Measurements from ENCODE around the gene SLC7A10. TPM values are rescaled to one million over a fixed set of nuclear protein-coding genes. Genes with fewer than 3 reads are reported as not detected.
"Not testable (repeated sequence)": the region's sequence is repeated elsewhere in the genome, so short reads cannot be mapped to it uniquely, and the experiment has no call there.

Gene SLC7A10
- total RNA-seq, 1 donor from 2014 or later: not detected

DNA sequence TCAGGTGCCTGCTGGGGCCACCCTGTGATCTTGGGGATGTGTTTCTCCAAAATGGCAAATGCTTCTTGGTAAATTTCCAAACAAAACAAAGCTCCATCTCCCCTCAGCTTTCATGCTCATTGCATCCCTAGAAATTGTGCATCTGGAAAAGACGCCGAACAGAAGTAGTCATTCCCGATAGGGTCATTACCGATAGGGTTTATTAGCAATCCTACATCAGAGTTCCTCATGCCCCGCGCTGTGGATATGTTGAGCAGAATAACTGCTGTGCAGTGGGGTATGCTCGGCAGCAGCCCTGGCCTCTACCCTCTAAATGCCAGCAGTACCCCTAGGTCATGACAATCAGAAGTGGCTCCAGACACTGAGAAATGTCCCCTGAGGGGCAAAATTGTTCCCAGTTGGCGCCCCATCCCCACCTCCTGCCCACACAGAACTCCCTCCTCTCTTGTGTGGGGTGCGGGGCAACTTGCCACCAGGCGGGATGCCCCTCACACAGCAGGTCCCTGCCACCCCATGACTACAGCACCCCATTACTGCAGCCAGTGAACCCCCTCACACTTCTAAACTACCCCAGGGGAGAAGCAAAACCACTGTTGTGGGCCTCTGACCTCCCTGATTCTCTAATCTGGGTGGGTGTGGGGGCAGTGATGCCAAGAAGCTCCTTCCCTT lies 13.0 kb upstream of the SLC7A10 start:
- intact Hi-C loops (cut with micrococcal nuclease): no loop called here

DNA sequence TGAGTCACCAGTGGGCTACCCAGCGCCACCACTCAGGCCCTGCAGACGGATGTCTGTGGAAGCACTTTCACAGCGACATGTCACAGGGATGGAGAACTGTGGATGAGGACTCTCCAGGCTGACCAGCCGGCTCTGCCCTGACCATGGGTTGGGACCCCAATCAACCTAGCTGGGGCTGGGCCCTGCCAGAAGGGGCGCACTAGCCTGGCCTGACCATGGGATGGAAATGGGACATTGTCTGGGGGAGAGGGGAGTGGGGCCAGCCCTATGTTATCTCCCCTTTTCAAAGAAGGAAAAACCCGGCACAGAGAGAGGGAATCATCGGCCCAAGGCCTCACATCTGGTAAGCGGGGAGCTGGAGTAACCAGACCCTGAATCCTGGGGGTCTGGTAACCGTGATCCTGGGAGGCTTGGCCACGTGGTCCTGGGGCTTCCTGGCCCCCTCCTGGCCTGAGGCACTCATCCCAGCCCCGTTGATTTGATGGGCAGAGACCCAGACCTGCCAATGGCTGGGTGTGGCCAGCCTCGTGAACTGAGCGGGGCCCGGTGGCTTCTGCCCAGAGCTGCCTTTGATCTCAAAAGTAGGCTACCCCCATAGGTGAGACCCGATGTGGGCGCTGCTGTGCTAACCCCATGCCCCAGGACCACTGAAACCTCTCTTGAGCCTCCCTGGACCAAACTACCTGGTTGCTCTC lies 11.2 kb upstream of the SLC7A10 start:
- intact Hi-C loops (cut with micrococcal nuclease): no loop called here

- intact Hi-C loops (cut with micrococcal nuclease): loop anchor here (1.0 kb wide), 2 partner anchors 66 to 170 kb away; partner anchors contain the start of gene CEBPA
Measured at GRCh38 chr19:33235996-33236350, 10.3 kb upstream of the SLC7A10 start.

DNA sequence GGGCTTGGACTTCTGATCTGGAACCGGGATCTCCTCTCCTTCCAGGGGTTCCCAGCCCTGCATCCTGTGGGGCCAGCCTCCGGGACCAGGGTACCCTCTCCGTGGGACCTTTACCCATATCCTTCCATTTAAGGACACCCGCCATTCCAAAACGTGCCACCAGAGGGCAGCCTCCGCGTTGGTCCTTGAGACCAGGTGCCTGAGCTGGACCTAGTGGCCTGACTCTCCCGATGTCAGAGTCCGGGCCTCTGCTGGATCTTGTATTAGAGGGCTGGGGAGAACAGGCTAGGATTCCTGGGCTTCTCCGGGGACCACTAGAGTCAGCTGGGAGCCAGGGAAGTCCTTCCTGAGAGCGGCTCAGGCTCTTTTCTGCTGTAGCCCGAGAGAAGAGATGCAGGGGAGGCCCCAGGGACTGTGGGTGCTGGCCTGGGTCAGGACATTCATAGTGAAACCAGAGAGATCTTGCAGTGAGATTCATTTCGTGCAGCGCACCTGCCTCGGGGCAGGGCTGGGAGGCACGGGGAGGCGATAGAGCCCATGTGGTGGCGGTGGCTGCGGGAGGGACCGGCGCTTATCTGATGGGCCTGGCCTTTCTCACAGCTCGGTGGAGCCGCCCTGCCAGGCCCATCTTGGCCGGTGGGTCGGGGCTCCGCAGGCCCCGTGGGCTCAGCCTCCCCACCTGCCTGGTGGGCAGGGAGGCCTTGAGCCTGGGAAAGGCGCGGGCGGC lies 9.8 kb upstream of the SLC7A10 start:
- intact Hi-C loops (cut with micrococcal nuclease): loop anchor here (1.0 kb wide), 2 partner anchors 67 to 171 kb away; partner anchors contain the start of gene CEBPA

- intact Hi-C loops (cut with micrococcal nuclease): loop anchor here (1.0 kb wide), 2 partner anchors 68 to 172 kb away; partner anchors contain the start of gene CEBPA
Measured at GRCh38 chr19:33234736-33235135, 9.1 kb upstream of the SLC7A10 start.

DNA sequence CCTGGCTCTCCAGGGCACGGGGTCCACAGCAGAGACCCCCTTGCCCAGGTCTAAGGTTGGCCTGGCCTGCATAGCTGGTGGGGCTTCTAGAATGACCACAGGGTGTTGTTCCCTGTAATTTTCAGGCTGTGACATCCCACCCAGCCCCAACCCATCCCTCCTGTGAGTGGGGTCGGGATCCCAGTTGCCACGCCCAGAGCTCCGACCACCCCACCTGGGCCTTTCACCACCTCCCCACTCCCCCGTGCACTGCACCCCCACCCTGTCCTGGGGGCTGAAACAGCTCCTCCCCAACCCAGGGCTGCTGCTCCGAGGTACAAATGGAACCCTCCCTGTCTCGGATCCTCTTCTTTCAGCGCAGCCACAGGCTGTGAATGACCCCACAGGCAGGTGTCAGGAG lies 8.4 kb upstream of the SLC7A10 start:
- intact Hi-C loops (cut with micrococcal nuclease): no loop called here

GRCh38 chr19:33233056-33233873 lies 7.6 kb upstream of the SLC7A10 start:
- intact Hi-C loops (cut with micrococcal nuclease): no loop called here

DNA sequence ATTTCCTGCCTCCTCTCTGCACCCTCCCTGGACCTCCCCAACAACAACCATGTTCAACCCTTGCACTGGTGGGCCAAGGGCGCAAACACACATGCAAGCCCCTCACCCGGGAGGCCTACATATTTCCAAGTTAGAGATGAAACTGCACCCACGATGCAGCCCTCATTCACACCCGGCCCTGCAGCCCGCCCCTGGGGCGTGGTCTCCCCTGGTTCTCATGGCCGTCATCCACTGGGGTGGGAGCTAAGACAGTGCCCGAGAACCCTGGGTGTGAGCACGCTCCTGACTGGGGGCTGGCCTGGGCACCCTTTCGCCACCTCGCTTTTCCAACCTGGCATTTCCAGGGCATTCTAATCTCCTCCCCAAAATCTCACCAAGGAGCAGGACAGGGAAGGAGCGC lies 7.0 kb upstream of the SLC7A10 start:
- intact Hi-C loops (cut with micrococcal nuclease): no loop called here

DNA sequence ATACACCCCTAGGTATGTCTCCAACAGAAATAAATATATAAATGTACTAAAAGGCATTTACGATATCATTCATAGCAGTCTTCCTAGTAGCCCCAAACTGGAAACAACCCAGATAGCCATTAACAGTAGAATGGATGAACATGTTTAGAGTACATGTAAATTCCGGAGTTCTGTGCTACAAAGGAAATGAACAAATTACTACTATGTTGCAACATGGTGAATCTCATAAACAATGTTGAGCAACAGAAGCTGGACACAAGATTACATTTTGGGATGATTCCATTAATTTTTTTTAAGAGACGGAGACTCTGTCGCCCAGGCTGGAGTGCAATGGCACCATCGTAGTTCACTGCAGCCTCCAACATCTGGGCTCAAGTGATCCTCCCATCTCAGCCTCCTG lies 5.9 kb upstream of the SLC7A10 start:
- intact Hi-C loops (cut with micrococcal nuclease): no loop called here

GRCh38 chr19:33229962-33230361 lies 4.3 kb upstream of the SLC7A10 start:
- intact Hi-C loops (cut with micrococcal nuclease): no loop called here

DNA sequence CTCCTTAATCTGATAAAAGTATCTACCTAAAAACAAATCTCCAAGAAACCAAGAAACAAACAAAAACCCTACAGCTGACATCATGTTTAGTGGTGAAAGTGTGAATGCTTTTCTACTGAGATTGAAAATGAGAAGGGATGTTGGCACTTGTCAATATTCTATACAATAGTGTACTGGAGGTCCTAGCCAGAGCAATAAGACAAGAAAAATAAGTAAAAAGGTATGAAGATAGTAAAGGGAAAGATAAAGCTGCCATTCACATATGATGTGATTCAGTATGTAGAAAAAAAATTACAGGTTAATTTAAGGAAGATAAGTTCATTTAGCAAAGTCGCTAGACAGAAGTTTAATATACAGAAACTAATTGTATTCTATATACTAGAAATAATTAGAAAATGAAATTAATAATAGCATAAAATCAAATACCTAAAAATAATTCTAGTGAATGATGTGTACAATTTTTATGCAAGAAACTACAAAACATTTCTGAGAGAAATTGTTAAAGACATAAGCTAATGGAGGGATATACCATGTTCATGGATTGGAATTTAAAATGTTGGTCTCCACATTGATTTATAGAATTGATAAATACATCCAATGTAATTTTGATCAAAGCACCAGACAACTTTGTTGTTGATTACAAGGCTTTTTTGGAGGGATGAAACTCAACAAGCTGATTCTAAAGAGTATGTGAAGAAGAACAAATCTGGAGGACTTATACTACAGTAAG lies 2.4 kb upstream of the SLC7A10 start:
- intact Hi-C loops (cut with micrococcal nuclease): no loop called here

DNA sequence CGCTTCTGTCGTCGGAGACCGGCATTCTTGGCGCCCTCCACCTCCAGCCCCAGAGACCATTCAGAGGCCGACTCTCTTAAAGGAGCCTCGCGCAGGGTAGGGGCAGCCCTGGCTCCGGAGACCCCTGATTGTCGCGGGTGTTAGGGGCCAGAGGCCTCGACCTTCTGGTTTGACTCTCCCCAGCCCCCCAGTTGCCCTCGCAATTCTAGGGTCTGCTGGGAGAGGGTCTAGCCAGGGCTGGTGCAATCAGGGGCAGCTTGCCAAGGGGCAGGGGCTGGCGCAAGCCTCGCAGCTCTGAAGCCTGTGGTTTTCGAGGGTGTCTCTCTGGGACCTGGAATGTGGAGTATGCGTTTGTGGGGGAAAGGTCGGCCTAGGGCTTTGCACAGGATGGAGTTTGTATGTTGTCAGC lies 1.6 kb upstream of the SLC7A10 start:
- intact Hi-C loops (cut with micrococcal nuclease): no loop called here

DNA sequence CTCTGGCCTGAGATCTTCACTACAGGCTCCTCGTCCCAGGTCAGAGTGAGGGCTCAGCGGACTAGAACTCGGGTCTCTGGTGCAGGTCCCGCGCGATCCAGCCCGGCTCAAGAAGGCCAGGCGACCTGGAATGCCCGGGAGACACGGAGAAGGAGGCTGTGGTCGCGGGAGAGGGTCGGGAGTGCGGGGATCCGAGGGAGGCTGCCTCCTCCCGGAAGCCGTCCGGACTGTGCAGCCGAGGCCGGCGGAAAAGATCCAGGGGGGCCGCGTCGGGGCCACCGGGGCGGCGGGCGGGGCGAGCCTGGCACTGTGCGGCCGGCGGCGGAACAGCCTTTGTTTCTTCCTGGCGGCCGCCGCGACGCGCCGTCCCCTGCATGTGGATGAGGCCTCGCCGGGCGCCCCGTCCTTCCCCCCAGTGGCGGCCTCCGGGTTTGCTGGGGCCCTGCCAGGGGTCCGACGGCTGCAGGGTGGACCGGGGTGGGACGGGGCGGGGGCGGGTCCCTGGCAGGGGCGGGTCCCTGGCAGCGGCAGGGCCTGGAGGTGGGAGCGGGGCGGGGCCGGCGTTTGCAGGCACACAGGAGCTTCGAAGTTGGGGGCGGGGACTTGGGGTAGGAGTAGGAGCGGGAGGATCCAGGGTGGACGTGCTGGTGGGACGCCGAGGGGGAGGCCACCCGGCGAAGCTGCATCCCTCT lies 1.0 kb upstream of the SLC7A10 start:
- intact Hi-C loops (cut with micrococcal nuclease): no loop called here

DNA sequence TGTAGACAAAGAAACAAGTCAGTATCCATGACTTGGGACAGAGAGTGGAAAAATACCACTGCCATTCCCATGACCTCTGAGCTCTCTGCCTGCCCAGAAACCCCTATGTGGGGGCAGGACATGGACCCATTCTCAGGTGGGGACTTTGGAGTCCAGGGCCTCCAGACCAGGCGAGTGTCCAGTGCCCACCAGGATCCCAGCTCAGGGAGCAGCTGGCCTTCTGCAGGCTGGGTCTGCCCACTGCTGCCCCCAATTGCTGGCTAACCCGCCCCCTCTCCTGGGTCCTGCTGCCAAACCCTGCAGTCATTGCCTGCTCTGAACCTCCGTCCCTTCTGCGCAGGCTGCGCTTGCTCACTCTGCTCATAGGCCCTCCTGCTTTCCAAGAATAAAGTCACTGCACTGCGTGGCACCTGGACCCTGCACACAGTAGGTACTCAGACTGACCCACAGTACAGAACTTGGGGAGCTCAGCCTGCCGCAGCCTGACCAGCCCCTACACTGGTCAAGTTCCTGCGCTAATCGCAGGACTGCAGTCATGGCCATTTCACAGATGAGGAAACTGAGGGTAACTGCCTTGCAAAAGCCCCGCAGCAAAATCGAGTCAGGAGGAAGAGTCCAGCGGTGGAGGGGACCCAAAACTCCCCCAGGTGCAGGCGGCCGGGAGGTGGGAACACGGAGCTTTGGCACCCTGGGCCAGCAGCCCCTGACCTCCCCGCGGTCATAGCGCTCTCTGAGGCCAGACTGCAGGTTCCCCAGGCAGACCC lies 774 bp downstream of the SLC7A10 start:
- intact Hi-C loops (cut with micrococcal nuclease): no loop called here

DNA sequence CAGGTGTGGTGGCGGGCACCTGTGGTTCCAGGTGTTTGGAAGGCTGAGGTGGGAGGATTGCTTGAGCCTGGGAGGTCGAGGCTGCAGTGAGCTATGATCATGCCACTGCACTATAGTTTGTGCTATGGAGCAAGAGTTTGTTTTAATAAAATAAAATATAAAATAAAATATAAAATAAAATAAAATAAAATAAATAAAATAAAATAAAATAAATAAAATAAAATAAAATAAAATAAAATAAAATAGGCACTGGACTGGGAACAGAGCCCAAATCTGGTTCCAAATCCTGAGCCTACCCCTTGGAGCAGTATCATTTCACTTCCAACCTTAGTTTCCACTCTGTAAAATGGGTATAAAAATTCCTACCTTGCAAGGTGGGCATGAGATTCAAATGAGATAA lies 3.4 kb downstream of the SLC7A10 start:
- intact Hi-C loops (cut with micrococcal nuclease): not testable (repeated sequence)

DNA sequence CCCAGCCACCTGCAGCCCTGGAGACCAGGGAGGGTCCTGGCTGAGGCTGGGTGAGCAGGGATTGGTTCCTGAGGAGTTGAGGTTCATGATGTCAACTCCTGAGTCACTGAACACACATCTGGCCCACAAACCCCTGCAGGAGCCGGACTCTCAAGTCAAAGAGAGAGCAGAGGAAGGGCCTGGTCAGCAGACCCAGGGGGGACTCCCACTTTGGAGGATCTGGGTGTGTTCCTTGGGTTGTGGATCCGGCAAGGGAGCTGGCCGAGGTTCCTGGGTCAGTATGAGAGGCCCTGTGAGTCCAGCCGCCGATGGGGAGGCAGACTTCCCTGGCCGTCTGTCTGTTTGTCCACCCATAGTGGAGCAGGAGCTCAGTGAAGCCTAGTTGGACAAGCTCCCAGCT lies 4.0 kb downstream of the SLC7A10 start:
- intact Hi-C loops (cut with micrococcal nuclease): no loop called here

DNA sequence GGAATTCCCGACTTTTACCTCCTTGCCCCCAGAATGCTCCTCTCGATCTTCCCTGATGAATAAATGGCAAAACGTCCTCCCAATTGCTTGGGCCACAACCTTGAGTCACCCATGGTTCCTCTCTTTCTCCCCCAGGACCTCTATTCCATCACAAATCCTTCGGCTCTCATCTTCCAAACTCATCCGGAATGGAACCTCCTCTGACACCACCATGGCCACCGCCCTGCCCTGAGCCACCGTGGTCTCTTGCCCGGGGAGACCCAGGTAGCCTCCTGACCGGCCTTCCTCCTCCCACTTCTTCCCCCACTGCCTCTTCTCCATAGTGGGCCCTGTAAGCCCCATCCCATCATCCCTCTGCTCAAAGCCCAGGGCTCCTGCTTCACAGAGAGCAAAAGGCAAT lies 4.9 kb downstream of the SLC7A10 start:
- intact Hi-C loops (cut with micrococcal nuclease): no loop called here

GRCh38 chr19:33220115-33220514 lies 5.5 kb downstream of the SLC7A10 start:
- intact Hi-C loops (cut with micrococcal nuclease): no loop called here

DNA sequence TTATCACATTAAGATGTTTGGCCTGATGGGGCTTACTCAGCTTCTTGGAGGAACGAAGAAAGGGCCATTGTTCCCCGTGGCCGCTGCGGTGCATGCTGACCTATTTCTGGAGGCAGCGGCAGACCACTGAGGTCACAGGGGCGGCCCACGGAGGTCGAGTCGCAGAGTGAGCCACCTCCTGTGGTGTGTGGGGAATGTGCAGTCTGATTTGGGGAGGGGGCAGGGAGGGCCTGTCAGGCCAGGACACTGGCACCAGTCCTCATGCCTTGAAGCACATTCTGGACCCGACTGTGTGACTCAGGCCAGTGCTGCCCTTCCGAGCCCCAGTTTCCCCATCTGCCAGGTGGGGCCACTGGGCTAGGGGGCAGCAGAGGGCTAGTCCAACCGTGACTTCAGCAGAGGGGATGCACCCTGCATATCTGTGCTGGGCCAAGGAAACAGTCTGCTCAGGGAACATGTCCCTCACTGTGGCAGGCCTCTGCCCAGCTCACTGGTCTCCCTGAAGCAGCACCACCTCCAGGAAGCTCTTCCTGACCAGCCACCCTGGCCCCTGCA lies 6.3 kb downstream of the SLC7A10 start:
- intact Hi-C loops (cut with micrococcal nuclease): no loop called here
